ENCODE results near the gene ARSD. TPM values are rescaled to one million over a fixed set of nuclear protein-coding genes. Genes with fewer than 3 reads are reported as not detected.
"Not testable (repeated sequence)": the region's sequence is repeated elsewhere in the genome, so short reads cannot be mapped to it uniquely, and the experiment has no call there.

The ARSD gene
- total RNA-seq, 1 donor from 2014 or later, result 91.9 TPM

DNA sequence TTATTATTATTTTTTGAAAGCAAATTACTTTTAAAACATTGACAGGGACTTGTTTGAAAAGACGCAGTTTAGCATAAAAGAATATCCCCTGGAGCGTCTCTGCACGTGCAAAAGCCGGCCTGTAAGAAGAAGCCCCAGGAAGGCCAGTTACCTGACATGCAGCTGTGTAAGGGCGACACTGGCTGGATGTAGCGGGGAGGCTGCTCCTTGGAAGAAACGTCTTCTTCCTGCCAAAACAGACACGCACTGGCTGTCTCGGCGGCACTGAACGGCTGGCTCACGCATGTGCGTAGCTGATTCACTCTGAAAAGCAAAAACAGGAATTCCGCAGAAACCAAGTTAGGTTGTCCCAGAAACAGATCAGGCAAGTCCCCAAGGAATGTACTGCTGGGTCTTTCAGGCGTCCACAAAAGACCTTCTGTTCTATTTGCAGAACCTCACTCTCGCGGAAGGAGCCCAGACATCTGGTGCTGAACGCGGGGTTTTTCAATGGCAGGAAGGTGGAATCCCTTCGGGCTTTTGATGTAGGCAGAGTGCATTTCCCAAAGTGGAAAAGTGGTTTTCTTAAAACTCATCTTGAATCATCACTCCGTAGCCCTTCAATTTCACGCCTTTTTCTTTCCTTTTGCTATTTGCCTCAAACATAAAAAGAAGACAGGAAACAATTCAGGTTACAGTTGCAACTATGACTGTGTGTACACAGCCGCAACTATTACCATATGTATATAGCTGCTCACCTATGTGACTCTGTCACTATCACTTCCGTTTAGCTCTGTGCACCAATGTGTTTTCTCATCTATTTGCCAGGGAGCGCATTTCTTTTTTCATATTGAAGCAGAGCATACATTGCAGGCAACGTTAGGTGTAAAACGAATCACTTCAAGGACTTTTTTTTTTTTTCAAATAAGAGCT is 39.1 kb upstream of the ARSD start:
- peak overlapping the region in 1 of 2 donors; percentile 49 for H3K4me3 ChIP-seq
- TF ChIP-seq CTCF (IDR thresholded peaks at IDR 0.05), result peak in 1 of 3 experiments; percentile 7
- intact Hi-C loops (cut with DNase I), result no loop called here
- H3K36me3 ChIP-seq, result no peaks in the 10 kb centered on the region
- no peak for DNase-seq (ENCODE audit: low spot score in 2 of 2)
- H3K4me1 ChIP-seq, result peaks cover 0 to 2% of the 10 kb centered on the region in 2 donors
- H3K27ac ChIP-seq, result no peak overlapping the region
- no peaks in the 10 kb centered on the region for H3K9me3 ChIP-seq
- H3K27me3 ChIP-seq, result no peaks in the 10 kb centered on the region

- Histone ChIP-seq H3K4me1 (peaks cover 0 to 2% of the 10 kb centered on the region in 2 donors), H3K9me3 (no peaks in the 10 kb centered on the region), H3K27ac (no peak overlapping the region), H3K27me3 (no peaks in the 10 kb centered on the region), H3K36me3 (no peaks in the 10 kb centered on the region), H3K4me3 (peak overlapping the region in 1 of 2 donors; percentile 49)
- no peak for TF ChIP-seq CTCF (IDR thresholded peaks at IDR 0.05)
- no peak for DNase-seq (ENCODE audit: low spot score in 2 of 2)
- intact Hi-C loops (cut with DNase I), result no loop called here
Observed at GRCh38 chrX:2967584-2967983, 38.4 kb upstream of the ARSD start.

GRCh38 chrX:2967012-2967411 is 37.9 kb upstream of the ARSD start:
- no peak for DNase-seq (ENCODE audit: low spot score in 2 of 2)
- H3K4me1 ChIP-seq, result peaks cover 0 to 2% of the 10 kb centered on the region in 2 donors
- H3K36me3 ChIP-seq, result no peaks in the 10 kb centered on the region
- H3K27me3 ChIP-seq, result no peaks in the 10 kb centered on the region
- no peak overlapping the region for H3K27ac ChIP-seq
- intact Hi-C loops (cut with DNase I), result no loop called here
- no peak for TF ChIP-seq CTCF (IDR thresholded peaks at IDR 0.05)
- no peaks in the 10 kb centered on the region for H3K9me3 ChIP-seq
- H3K4me3 ChIP-seq, result no peak overlapping the region

DNA sequence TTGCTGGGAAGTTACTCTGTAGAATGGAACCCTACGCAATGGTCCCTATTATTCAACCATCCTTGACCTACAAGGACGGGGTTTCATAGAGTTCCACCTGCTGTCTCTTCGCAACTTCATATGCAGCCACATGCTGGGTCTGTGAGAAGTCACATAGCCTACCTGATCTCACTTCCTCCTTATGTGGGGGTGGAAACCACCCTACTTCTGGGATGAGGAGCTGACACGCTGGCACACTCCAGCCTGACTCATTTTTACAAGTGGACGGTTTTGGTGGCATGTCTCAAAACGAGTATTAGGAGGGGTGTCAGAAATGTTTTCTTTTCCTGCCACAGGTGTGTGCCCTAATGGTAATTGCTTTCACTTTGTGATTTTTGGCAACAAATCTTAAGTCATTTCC is 36.8 kb upstream of the ARSD start:
- no peak for DNase-seq (ENCODE audit: low spot score in 2 of 2)
- H3K4me3 ChIP-seq, result no peak overlapping the region
- peaks cover 0 to 2% of the 10 kb centered on the region in 2 donors for H3K4me1 ChIP-seq
- no peaks in the 10 kb centered on the region for H3K9me3 ChIP-seq
- TF ChIP-seq CTCF (IDR thresholded peaks at IDR 0.05), result no peak
- H3K36me3 ChIP-seq, result no peaks in the 10 kb centered on the region
- H3K27me3 ChIP-seq, result no peaks in the 10 kb centered on the region
- no peak overlapping the region for H3K27ac ChIP-seq
- intact Hi-C loops (cut with DNase I), result no loop called here

DNA sequence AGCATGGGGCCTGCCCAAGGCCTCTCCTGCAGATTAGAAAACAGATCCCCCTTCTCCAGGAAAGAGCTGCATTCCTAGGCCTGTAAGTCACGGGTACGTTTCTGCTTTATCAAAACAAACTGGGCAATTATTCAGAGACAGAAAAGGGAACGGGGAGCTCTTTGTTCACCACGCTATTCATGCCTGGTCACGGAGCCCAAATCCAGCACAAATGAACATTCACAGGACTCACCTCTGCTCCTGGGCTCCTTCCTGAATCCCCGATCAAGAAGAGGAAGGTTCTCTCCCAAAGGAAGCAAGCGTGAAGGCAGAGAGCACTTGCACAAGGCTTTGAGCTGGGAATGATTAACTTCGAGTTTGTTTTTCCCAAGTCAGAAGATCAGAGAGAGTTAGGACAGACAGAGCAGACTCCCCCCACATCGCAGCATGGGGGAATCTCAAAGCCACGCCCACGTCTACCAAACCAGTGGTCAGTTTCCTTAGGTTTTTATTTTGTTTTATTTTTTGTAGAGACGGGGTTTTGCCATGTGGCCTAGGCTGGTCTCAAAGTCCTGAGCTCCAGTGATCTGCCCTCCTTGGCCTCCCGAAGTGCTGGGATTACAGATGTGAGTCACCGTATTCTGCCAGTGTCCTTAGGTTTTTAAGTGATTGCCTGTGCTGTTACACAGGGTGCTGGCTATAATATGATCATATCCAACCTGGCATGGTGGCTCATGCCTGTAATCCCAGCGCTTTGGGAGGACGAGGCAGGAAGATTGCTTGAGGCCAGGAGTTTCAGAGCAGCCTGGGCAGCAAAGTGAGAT is 35.1 kb upstream of the ARSD start:
- H3K4me1 ChIP-seq, H3K36me3 ChIP-seq: not testable (repeated sequence)
- peak overlapping the region; percentile 52 to 53 for H3K27ac ChIP-seq

DNA sequence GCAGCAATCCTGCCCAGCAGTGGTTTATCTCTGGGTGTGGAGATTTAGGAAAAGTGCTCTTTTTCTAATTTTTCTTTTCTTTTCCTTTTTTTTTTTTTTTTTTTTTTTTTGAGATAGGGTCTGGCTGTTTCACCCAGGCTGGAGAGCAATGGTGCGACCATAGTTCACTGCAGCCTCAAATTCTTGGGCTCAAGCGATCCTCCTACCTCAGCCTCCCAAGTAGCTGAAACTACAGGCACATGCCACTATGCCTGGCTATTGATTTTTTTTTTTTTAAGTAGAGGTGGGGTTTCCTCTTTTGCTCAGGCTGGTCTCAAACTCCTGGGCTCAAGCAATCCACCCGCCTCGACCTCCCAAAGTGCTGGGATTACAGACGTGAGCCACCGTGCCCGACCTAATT is 34.3 kb upstream of the ARSD start:
- H3K27me3 ChIP-seq; H3K4me3 ChIP-seq; H3K4me1 ChIP-seq; H3K36me3 ChIP-seq; intact Hi-C loops (cut with DNase I); H3K9me3 ChIP-seq; DNase-seq (ENCODE audit: low spot score in 2 of 2): not testable (repeated sequence)
- peak overlapping the region in 1 of 2 donors; percentile 52 for H3K27ac ChIP-seq

More for the DNA sequence above, 35.1 kb upstream of the ARSD start:
- H3K27me3 ChIP-seq; DNase-seq (ENCODE audit: low spot score in 2 of 2); H3K4me3 ChIP-seq; intact Hi-C loops (cut with DNase I); H3K9me3 ChIP-seq: not testable (repeated sequence)

Data from ascending aorta (tissue), 2 donors.